HG03442 (cell line): Measurements from ENCODE around the gene SLC46A1.

Experiments used
- ATAC-seq: cut with Tn5 transposase; IDR thresholded peaks from one replicate; pipeline ENCODE4 v1.9.1; 2021; ENCODE audit warnings: mild to moderate bottlenecking, moderate library complexity; ENCODE audit not compliant: unreplicated experiment

The SLC46A1 gene

GRCh38 chr17:28385037-28385400, 21.0 kb downstream of the SLC46A1 start:
- peak; percentile 7 for ATAC-seq

GRCh38 chr17:28384281-28385036, 21.6 kb downstream of the SLC46A1 start:
- ATAC-seq: peak; percentile 53

GRCh38 chr17:28381141-28381825, 24.7 kb downstream of the SLC46A1 start:
- ATAC-seq: no peak

GRCh38 chr17:28379814-28380801, 25.9 kb downstream of the SLC46A1 start:
- no peak for ATAC-seq

- ATAC-seq: no peak
Measured at GRCh38 chr17:28372945-28373274, 33.1 kb downstream of the SLC46A1 start.

- ATAC-seq: peak; percentile 14
Measured at GRCh38 chr17:28372203-28372944, 33.6 kb downstream of the SLC46A1 start.

- peak; percentile 74 for ATAC-seq
Measured at GRCh38 chr17:28371245-28372202, 34.5 kb downstream of the SLC46A1 start, which contains the start of gene SARM1. Gene SARM1, plus strand, starts transcription at chr17:28371694. Its CDS starts 339 bp downstream, at chr17:28372033.

GRCh38 chr17:28370744-28371103, 35.3 kb downstream of the SLC46A1 start:
- ATAC-seq: no peak

GRCh38 chr17:28370035-28370743, 35.8 kb downstream of the SLC46A1 start, which contains the start of gene VTN:
Gene VTN, minus strand, starts transcription at chr17:28370307. Its CDS starts 104 bp downstream, at chr17:28370203.
- ATAC-seq: no peak

GRCh38 chr17:28369684-28370034, 36.4 kb downstream of the SLC46A1 start:
- no peak for ATAC-seq

GRCh38 chr17:28368915-28369683, 36.9 kb downstream of the SLC46A1 start:
- ATAC-seq: no peak

GRCh38 chr17:28368306-28368831, 37.6 kb downstream of the SLC46A1 start:
- no peak for ATAC-seq

- ATAC-seq: no peak
Measured at GRCh38 chr17:28367641-28368305, 38.2 kb downstream of the SLC46A1 start.

GRCh38 chr17:28366605-28367004, 39.4 kb downstream of the SLC46A1 start:
- ATAC-seq: no peak

GRCh38 chr17:28365487-28365886, 40.5 kb downstream of the SLC46A1 start:
- no peak for ATAC-seq

- ATAC-seq: no peak
Measured at GRCh38 chr17:28364665-28365363, 41.2 kb downstream of the SLC46A1 start, which contains the start of gene SEBOX. Gene SEBOX, minus strand, starts transcription at chr17:28365199. Its CDS starts 48 bp downstream, at chr17:28365151.
